ENCODE results near the gene VCP. TPM values are rescaled to one million over a fixed set of nuclear protein-coding genes. Genes with fewer than 3 reads are reported as not detected.

The VCP gene
- total RNA-seq, 1 donor from 2014 or later = 296 TPM

DNA sequence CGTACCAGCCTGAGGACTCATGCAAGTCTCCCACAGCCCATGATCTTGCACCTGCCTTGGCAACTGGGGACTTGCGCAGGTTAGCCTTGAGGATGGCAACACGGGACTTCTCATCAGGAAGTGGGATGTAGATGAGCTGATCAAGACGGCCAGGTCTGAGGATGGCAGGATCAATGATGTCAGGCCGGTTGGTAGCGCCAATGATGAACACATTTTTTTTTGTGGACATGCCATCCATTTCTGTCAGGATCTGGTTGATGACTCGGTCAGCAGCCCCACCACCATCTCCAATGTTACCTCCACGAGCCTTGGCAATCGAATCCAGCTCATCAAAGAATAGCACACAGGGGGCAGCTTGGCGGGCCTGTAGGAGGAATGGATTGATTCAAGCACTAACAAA is 13.0 kb downstream of the VCP start:
- TF ChIP-seq, protein P1, sequence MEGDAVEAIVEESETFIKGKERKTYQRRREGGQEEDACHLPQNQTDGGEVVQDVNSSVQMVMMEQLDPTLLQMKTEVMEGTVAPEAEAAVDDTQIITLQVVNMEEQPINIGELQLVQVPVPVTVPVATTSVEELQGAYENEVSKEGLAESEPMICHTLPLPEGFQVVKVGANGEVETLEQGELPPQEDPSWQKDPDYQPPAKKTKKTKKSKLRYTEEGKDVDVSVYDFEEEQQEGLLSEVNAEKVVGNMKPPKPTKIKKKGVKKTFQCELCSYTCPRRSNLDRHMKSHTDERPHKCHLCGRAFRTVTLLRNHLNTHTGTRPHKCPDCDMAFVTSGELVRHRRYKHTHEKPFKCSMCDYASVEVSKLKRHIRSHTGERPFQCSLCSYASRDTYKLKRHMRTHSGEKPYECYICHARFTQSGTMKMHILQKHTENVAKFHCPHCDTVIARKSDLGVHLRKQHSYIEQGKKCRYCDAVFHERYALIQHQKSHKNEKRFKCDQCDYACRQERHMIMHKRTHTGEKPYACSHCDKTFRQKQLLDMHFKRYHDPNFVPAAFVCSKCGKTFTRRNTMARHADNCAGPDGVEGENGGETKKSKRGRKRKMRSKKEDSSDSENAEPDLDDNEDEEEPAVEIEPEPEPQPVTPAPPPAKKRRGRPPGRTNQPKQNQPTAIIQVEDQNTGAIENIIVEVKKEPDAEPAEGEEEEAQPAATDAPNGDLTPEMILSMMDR (IDR thresholded peaks at IDR 0.05) = no peak
- ATAC-seq (ENCODE audit: low read depth) (no peak), DNase-seq (no peak)
- H3K4me1 Mint-ChIP-seq = no peaks in the 10 kb centered on the region
- ChIA-PET POLR2A (no interaction called here), CTCF (interaction anchor here (0.8 kb wide), 1 partner anchor 8 kb away, joined by 4 read pairs; no protein-coding TSS in a partner anchor)
- no peaks in the 10 kb centered on the region for H3K27me3 Mint-ChIP-seq
- H3K36me3 Mint-ChIP-seq (ENCODE audit: low read depth) = peaks cover 96% of the 10 kb centered on the region
- no peaks in the 10 kb centered on the region for H3K9me3 Mint-ChIP-seq
- H3K27ac Mint-ChIP-seq = no peak overlapping the region
- no peak overlapping the region for H3K4me3 Mint-ChIP-seq
- intact Hi-C loops (cut with micrococcal nuclease) = no loop called here

DNA sequence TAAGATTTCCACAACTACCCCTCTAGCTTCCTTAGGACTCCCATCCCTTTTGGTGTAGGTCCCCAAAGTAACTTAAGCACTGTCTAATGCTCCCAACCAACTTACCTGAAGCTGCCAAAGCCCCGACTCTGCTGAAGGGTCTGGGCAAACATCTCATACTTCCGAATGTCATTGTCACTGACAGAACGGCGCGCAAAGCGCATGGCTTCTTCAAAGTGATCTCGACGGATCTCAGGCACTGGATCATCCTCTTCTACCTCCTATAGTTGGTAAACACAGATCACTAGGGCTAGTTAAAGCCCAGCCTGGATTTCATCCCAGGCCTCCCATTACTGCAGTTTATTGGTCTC is 15.2 kb downstream of the VCP start:
- Mint-ChIP-seq H3K4me1 (no peaks in the 10 kb centered on the region), H3K4me3 (no peak overlapping the region), H3K27ac (no peak overlapping the region), H3K36me3 (ENCODE audit: low read depth) (peaks cover 95% of the 10 kb centered on the region), H3K27me3 (no peaks in the 10 kb centered on the region), H3K9me3 (no peaks in the 10 kb centered on the region)
- DNase-seq (no peak), ATAC-seq (ENCODE audit: low read depth) (no peak)
- ChIA-PET CTCF (no interaction called here), POLR2A (interaction anchor here (1.9 kb wide), 1 partner anchor 22 kb away, joined by 5 read pairs; the partner anchor contains the start of gene FANCG)
- TF ChIP-seq, protein P1 (IDR thresholded peaks at IDR 0.05) = no peak
- intact Hi-C loops (cut with micrococcal nuclease) = no loop called here

DNA sequence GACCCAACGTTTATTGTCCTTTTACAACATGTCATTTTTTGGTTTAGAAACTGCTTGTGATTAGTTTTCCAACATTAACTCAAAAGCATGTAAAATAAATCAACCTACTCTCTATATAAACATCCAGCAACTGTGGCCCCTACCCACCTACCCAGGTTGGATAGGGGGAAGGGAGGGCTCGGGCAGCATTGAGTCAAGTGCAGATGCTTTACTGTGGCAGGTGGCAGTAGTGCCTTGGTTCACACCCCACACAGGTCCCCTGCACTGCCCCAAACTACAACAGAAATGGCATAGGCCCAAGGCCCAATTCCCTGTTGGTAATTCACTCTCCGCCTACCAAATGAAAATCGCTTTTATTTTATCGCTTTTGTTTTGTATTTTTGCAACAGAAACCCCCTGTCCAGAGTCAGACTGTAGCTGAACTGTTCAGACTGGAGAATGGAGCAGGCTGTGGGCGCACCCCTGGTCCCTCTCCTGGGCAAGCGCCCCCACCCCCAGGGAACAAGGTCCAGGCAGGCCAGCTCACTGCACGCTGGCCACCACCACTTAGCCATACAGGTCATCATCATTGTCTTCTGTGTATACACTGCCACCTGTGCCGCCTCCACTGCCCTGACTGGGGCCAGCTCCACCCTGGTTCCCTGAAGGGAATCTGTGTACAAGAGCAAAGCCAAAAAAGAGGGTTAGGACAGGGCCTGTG is 15.7 kb downstream of the VCP start:
- H3K27me3 Mint-ChIP-seq = no peaks in the 10 kb centered on the region
- H3K4me3 Mint-ChIP-seq = no peak overlapping the region
- TF ChIP-seq, protein P1 (IDR thresholded peaks at IDR 0.05) = no peak
- H3K9me3 Mint-ChIP-seq = no peaks in the 10 kb centered on the region
- no peaks in the 10 kb centered on the region for H3K4me1 Mint-ChIP-seq
- ATAC-seq (ENCODE audit: low read depth) = no peak
- ChIA-PET POLR2A (interaction anchor here (1.9 kb wide), 1 partner anchor 23 kb away, joined by 5 read pairs; the partner anchor contains the start of gene FANCG), CTCF (no interaction called here)
- no peak for DNase-seq
- peaks cover 90% of the 10 kb centered on the region for H3K36me3 Mint-ChIP-seq (ENCODE audit: low read depth)
- peak overlapping the region; percentile 27 for H3K27ac Mint-ChIP-seq
- intact Hi-C loops (cut with micrococcal nuclease) = no loop called here

DNA sequence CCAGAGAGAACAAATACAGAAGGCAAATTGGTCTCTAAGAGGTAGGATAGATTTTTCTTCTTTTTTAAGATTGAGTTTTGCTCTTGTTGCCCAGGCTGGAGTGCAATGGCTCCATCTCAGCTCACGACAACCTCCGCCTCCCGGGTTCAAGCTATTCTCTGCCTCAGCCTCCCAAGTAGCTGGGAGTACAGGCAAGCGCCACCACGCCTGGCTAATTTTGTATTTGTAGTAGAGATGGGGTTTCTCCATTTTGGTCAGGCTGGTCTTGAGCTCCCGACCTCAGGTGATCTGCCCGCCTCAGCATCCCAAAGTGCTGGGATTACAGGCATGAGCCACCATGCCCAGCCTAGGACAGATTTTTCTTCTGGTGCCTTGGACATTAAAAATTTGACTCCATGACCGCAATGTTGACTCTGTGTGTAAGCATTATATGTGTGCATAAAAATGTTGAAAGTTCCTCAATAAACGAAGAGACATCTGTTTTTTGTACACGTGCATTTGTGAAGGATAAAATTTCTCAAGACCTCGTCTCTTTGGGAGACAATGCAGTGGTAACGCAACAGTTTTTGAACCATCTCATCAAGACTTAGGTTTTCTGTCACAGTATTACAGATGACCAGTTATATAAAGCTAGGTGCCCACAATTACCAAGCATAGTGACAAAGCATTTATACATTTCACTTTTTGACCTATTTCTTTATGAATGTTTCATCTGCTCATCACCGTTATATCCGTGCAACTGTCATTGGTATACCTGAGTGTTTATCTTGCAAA is 17.4 kb downstream of the VCP start:
- no peaks in the 10 kb centered on the region for H3K9me3 Mint-ChIP-seq
- ChIA-PET CTCF (no interaction called here), POLR2A (no interaction called here)
- no peak for DNase-seq
- peaks cover 5% of the 10 kb centered on the region for H3K4me1 Mint-ChIP-seq
- intact Hi-C loops (cut with micrococcal nuclease) = no loop called here
- H3K36me3 Mint-ChIP-seq (ENCODE audit: low read depth) = peaks cover 80% of the 10 kb centered on the region
- no peaks in the 10 kb centered on the region for H3K27me3 Mint-ChIP-seq
- no peak overlapping the region for H3K27ac Mint-ChIP-seq
- TF ChIP-seq, protein P1 (IDR thresholded peaks at IDR 0.05) = no peak
- ATAC-seq (ENCODE audit: low read depth) = no peak
- H3K4me3 Mint-ChIP-seq = no peak overlapping the region

DNA sequence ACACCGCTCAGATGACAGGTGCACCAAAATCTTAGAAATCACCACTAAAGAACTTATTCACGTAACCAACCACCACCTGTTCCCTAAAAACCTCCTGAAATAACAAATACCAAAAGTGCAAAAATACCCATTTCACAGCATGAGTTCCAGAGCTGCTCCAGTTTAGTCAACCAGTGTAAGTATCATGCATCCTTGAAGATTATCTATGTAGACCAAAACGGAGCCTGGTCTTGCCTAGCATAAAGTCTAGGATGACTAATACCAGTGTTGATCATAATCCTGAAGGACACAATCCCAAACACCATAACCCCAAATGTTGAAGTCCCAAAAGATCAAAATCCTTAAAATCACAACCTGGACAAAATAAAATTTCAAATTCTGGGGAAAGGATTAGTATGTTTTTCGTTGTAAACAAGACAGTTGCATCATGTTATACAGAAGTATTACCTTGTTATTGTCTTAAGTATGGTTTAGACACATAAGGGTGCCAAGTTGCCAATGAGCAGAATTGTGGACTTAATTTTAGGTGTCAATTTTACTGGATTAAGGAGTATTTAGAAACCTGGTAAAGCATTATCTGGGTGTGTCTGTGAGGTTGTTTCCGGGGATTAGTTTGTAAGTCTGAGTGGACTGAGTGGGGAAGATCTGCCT is 18.1 kb downstream of the VCP start:
- Mint-ChIP-seq H3K9me3 (no peaks in the 10 kb centered on the region), H3K27ac (peak overlapping the region; percentile 5), H3K27me3 (no peaks in the 10 kb centered on the region), H3K4me3 (no peak overlapping the region), H3K36me3 (ENCODE audit: low read depth) (peaks cover 74% of the 10 kb centered on the region), H3K4me1 (peaks cover 5% of the 10 kb centered on the region)
- DNase-seq (no peak), ATAC-seq (ENCODE audit: low read depth) (no peak)
- ChIA-PET CTCF (interaction anchor here (6.3 kb wide), 1 partner anchor 155 kb away, joined by 93 read pairs; no protein-coding TSS in a partner anchor), POLR2A (interaction anchor here (0.7 kb wide), 1 partner anchor 17 kb away, joined by 4 read pairs; no protein-coding TSS in a partner anchor)
- intact Hi-C loops (cut with micrococcal nuclease) = no loop called here
- TF ChIP-seq, protein P1 (IDR thresholded peaks at IDR 0.05) = no peak
